Upper lobe of right lung (tissue), 1 donor: Measurements from ENCODE around the gene MMP17. TPM values are rescaled to one million over a fixed set of nuclear protein-coding genes. Genes with fewer than 3 reads are reported as not detected.
"Not testable (repeated sequence)": the region's sequence is repeated elsewhere in the genome, so short reads cannot be mapped to it uniquely, and the experiment has no call there.

Experiments
- ATAC-seq: fragments of 200-7000 bp; cut with Tn5 transposase; one replicate; pipeline ENCODE4 v1.9.1; 2020; ENCODE audit warnings: mild to moderate bottlenecking, moderate library complexity
- DNase-seq: peaks from one replicate; pipeline ENCODE4 v3.0.0-alpha.2; 2020
- H3K27ac ChIP-seq: fragments of 200-600 bp; one replicate; pipeline ENCODE4 v1.8.0; 2022
- H3K27me3 ChIP-seq: fragments of 200-600 bp; one replicate; pipeline ENCODE4 v1.8.0; 2022; ENCODE audit warnings: mild to moderate bottlenecking
- H3K36me3 ChIP-seq: fragments of 200-600 bp; one replicate; pipeline ENCODE4 v1.8.0; 2022
- H3K4me1 ChIP-seq: fragments of 200-600 bp; one replicate; pipeline ENCODE4 v1.8.0; 2022
- H3K4me3 ChIP-seq: fragments of 200-600 bp; one replicate; pipeline ENCODE4 v1.8.0; 2022; ENCODE audit warnings: mild to moderate bottlenecking
- H3K9me3 ChIP-seq: fragments of 200-600 bp; one replicate; pipeline ENCODE4 v1.8.0; 2022
- CTCF ChIP-seq: fragments of 200-600 bp; IDR thresholded peaks from one replicate; pipeline ENCODE4 v1.8.0; 2022; ENCODE audit warnings: antibody characterized with exemption
- intact Hi-C: fragments of 100-400 bp; cut with DNase I; formaldehyde crosslinking; loops from one replicate; pipeline ENCODE4 v1.11.0; 2022
- total RNA-seq: library from RNA; stranded (reverse); fragmentation: NEBNext Ultra II Directional; extraction: Animal tissue kit (Norgen Biotek cat#: 25700); gene quantifications from one replicate; pipeline ENCODE4 v1.2.1, GENCODE V29; 2021
- donor health status: DM: no; HTN: yes; CAD: no; lungs with severe emphysema.

Gene MMP17
- total RNA-seq, 1 donor from 2014 or later, result 4.1 TPM

DNA sequence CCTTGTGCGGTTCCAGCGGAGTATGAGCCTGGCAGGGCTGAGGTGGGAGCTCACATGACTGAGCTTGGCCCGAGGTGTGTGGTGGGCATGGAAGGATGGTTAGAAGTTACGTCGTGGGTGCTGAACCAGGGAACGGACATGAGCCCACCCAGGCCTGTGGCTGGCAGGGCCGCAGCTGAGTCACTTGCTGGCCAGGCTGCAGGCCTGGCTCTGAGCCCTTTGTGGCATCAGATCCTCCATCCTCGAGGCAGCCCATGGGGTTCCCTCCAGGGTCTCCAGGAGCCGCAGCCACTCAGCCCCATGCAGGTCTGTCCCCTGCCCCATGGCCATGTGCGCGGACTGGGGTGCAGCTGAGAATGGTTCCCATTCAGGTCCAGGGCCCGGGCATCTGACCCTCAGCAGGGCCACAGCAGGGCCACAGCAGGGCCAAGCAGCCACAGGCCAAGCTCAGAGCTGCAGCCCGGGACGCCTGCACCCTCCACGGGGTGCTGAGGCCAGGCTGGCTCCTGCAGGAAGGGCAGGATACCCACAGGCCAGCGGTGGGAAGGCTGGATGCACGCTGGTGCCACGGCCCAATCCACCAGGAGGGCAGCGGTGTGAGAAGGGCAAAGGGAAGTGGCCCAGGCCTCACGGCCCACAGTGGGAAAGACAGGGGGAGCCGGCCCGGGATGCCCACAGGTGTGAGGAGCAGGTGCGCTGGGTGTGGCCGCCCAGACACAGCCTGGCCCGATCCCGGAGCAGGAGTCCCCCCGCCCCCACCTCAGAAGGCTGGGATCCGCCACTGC, 39.9 kb downstream of the MMP17 start:
- H3K4me1 ChIP-seq, result no peaks in the 10 kb centered on the region
- TF ChIP-seq CTCF, result no peak
- no peak overlapping the region for H3K4me3 ChIP-seq
- intact Hi-C loops, result no loop called here
- no peak for DNase-seq
- H3K36me3 ChIP-seq, result no peaks in the 10 kb centered on the region
- no peak overlapping the region for H3K27ac ChIP-seq
- no peaks in the 10 kb centered on the region for H3K9me3 ChIP-seq
- no peaks in the 10 kb centered on the region for H3K27me3 ChIP-seq
- no peak for ATAC-seq

- Histone ChIP-seq H3K4me1 (no peaks in the 10 kb centered on the region), H3K4me3 (no peak overlapping the region), H3K9me3 (no peaks in the 10 kb centered on the region), H3K36me3 (no peaks in the 10 kb centered on the region), H3K27ac (no peak overlapping the region), H3K27me3 (no peaks in the 10 kb centered on the region)
- TF ChIP-seq CTCF, result no peak
- no peak for DNase-seq
- intact Hi-C loops, result no loop called here
- ATAC-seq, result no peak
Observed at GRCh38 chr12:131869871-131870418, 41.8 kb downstream of the MMP17 start.

- intact Hi-C loops, result no loop called here
- Histone ChIP-seq H3K4me1 (no peaks in the 10 kb centered on the region), H3K27me3 (no peaks in the 10 kb centered on the region), H3K27ac (no peak overlapping the region), H3K9me3 (no peaks in the 10 kb centered on the region), H3K36me3 (no peaks in the 10 kb centered on the region), H3K4me3 (no peak overlapping the region)
- DNase-seq (no peak), ATAC-seq (no peak)
- no peak for TF ChIP-seq CTCF
Observed at GRCh38 chr12:131871677-131872076, 43.5 kb downstream of the MMP17 start.

DNA sequence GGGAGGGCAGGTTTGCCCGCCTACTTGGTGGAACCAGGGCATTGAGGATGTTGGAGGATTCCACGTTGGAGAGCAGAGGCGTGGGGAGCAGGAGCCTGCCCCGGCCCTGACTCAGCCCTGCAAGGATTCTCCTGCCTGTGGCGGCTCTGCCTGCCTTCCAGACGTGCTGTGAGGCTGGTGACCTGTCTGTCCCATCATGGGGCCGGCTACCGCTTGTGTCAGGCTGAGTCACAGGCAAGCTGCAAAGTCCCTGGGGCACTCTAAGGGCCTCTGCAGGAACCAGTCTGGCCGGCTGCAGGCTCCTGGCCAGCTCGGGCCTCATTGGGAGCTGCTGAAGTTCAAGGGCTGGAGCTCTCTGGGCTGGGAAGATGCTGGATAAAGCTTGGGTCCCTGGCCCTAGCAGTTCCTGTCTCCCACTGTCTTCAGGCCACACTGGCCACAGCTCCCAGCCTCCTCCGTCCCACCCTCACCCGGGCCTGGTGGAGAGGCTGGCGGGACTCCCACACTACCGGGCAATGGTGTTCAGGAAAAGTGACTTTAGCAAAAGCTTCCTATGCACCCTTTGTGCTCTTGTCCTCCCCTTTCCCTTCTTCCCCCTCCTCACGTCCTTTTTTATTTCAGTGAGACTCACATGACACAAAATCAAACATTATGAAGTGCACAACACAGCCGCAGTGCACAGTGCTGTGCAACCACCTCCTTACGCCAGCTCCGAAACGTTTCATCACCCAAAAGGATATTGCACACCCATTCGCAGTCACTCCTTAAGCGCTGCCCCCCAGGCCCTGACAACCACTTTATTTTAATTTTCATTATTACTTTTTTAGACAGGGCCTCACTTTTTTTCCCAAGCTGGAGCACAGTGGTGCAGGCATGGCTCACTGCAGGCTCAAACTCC, 44.2 kb downstream of the MMP17 start:
- no peak for TF ChIP-seq CTCF
- Histone ChIP-seq H3K9me3 (no peaks in the 10 kb centered on the region), H3K4me1 (no peaks in the 10 kb centered on the region), H3K36me3 (no peaks in the 10 kb centered on the region), H3K4me3 (no peak overlapping the region), H3K27me3 (no peaks in the 10 kb centered on the region), H3K27ac (no peak overlapping the region)
- ATAC-seq (peak; percentile 81), DNase-seq (peak; percentile 77)
- intact Hi-C loops, result no loop called here

- Histone ChIP-seq H3K36me3 (no peaks in the 10 kb centered on the region), H3K4me3 (no peak overlapping the region), H3K4me1 (no peaks in the 10 kb centered on the region), H3K27me3 (no peaks in the 10 kb centered on the region), H3K27ac (no peak overlapping the region), H3K9me3 (no peaks in the 10 kb centered on the region)
- ATAC-seq, result no peak
- TF ChIP-seq CTCF, result no peak
- intact Hi-C loops, result no loop called here
- DNase-seq, result no peak
Observed at GRCh38 chr12:131873293-131873692, 45.1 kb downstream of the MMP17 start.

- H3K27me3 ChIP-seq, H3K9me3 ChIP-seq, H3K27ac ChIP-seq, ATAC-seq, H3K4me3 ChIP-seq, DNase-seq, H3K4me1 ChIP-seq, intact Hi-C loops, H3K36me3 ChIP-seq: not testable (repeated sequence)
Observed at GRCh38 chr12:131874972-131875371, 46.8 kb downstream of the MMP17 start.

DNA sequence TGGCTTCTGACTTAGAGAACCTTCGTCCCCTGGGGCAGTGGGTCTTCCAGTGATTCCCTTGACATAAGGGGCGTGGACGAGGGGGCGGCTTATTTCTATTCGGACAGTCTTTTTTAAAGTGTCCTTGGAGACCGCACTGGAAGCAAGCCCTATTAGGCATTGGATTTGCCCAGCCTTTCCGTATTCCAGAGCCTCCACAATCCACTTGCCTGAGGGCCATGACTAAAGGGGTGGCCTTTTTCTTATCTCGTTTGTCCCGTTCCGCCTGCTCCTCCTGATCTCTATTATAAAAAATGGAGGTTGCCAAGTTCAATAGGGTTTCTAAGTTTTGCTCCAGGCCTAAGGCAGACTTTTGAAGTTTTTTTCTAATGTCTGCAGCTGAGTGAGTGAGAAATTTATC, 49.0 kb downstream of the MMP17 start:
- H3K4me1 ChIP-seq, H3K9me3 ChIP-seq, H3K27ac ChIP-seq, H3K4me3 ChIP-seq, ATAC-seq, intact Hi-C loops, H3K36me3 ChIP-seq, H3K27me3 ChIP-seq, DNase-seq: not testable (repeated sequence)

GRCh38 chr12:131878436-131878835, 50.2 kb downstream of the MMP17 start:
- intact Hi-C loops, H3K4me1 ChIP-seq, H3K27ac ChIP-seq, H3K27me3 ChIP-seq, ATAC-seq, H3K9me3 ChIP-seq, H3K36me3 ChIP-seq, H3K4me3 ChIP-seq, DNase-seq: not testable (repeated sequence)
